Measurements from ENCODE around the gene PDZRN3.

DNA sequence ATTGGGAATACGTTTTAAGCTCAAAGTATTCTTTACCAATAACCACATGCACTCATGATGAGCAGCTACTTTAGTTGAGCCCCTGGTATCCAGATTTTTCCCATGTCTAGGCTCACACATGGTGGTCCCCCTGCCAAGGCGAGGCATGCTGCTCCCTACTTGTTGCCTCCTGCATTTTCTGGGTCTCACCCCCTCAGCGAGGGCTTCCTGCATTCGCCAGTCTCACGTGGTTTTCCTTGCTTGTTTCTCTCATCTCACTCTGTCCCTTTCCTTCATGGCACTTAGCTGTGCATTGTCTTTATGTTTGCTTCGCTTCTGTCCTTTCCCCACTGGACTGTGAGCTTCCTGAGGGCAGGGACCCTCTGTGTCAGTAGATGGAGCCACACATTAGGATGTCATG, 99.2 kb downstream of the PDZRN3 start:
- TF ChIP-seq, protein P1, sequence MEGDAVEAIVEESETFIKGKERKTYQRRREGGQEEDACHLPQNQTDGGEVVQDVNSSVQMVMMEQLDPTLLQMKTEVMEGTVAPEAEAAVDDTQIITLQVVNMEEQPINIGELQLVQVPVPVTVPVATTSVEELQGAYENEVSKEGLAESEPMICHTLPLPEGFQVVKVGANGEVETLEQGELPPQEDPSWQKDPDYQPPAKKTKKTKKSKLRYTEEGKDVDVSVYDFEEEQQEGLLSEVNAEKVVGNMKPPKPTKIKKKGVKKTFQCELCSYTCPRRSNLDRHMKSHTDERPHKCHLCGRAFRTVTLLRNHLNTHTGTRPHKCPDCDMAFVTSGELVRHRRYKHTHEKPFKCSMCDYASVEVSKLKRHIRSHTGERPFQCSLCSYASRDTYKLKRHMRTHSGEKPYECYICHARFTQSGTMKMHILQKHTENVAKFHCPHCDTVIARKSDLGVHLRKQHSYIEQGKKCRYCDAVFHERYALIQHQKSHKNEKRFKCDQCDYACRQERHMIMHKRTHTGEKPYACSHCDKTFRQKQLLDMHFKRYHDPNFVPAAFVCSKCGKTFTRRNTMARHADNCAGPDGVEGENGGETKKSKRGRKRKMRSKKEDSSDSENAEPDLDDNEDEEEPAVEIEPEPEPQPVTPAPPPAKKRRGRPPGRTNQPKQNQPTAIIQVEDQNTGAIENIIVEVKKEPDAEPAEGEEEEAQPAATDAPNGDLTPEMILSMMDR (IDR thresholded peaks at IDR 0.05): no peak
- no peak for TF ChIP-seq POLR2AphosphoS5 (IDR thresholded peaks at IDR 0.05)
